Measurements from ENCODE around the gene PCK1. TPM values are rescaled to one million over a fixed set of nuclear protein-coding genes. Genes with fewer than 3 reads are reported as not detected.

Gene PCK1
- total RNA-seq, 2 experiments from 2014 or later, result not detected

DNA sequence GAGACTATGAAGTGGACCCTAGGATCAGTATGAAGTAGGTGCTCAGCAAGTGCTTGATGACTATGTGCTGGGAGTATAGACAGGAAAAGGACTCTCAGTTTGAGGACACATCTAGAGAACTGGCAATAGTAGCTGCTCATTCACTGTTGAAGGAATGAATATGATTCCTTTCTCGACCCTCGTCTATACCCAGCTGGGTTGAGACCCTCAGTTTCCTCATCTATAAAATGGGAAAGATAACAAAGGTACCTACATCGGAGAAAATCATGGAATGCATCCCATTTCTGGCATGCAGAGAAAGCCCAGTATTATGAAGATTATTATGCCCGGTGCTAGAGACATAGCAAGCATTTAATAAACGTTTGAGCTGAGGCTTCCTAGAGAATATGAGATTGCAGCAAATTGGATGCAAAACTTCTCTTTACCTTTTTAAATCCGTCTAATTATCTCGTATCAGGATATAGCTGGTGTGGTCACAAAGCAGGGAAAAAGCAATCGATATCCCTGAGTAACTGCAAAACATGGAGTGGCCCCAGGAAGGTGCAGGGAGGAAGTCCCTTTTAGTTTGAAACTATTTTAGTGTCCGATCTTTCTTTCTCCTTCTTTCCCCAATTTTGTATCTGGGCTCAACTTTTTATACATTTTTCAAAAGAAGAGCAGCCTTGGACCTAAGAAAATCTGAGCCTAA lies 2.8 kb upstream of the PCK1 start:
- no peaks in the 10 kb centered on the region for H3K4me1 Mint-ChIP-seq (ENCODE audit: low read depth)
- peaks cover 22% of the 10 kb centered on the region for H3K27me3 Mint-ChIP-seq
- no peaks in the 10 kb centered on the region for H3K9me3 Mint-ChIP-seq
- ChIA-PET POLR2A (no interaction called here), CTCF (no interaction called here)
- intact Hi-C loops (cut with micrococcal nuclease), result no loop called here
- H3K27ac Mint-ChIP-seq, result no peak overlapping the region
- no peaks in the 10 kb centered on the region for H3K36me3 Mint-ChIP-seq
- no peak overlapping the region for H3K4me3 Mint-ChIP-seq
- DNase-seq, result no peak

DNA sequence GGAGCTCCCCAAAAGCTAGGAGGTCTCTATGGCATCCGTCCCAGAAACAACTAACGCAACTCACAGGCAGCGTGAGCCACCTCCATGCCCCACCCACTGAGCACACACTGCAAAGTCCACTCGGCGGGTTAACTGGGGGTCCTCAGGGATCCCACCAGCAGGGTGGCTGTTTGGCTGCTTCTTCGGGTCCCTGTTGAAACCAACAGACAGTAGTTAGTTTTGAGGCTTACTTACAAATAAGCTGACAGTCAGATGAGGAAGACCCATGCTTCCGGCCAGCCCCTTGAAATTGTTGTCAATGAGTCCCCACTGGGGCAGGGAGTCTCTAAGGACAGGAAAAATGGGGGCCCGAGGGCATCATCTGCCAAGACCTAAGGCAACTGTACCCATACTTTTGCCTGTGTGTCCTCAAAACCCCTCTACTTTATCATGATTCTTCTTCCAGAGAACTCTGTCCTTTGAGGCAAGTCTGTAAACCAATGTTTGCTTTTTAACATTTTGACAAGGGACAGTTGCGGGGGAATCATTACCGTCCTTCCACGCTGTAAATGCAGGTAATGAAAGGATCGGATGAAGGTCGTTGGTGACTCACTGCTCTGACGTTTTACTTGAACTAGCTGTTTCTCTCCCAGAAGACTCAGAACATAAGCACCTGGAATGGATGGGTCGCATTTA lies 2.2 kb upstream of the PCK1 start:
- peaks cover 22% of the 10 kb centered on the region for H3K27me3 Mint-ChIP-seq
- no peak overlapping the region for H3K4me3 Mint-ChIP-seq
- POLR2A ChIA-PET, result no interaction called here
- H3K4me1 Mint-ChIP-seq (ENCODE audit: low read depth), result no peaks in the 10 kb centered on the region
- no peak for DNase-seq
- CTCF ChIA-PET, result no interaction called here
- intact Hi-C loops (cut with micrococcal nuclease), result no loop called here
- no peaks in the 10 kb centered on the region for H3K9me3 Mint-ChIP-seq
- no peaks in the 10 kb centered on the region for H3K36me3 Mint-ChIP-seq
- H3K27ac Mint-ChIP-seq, result no peak overlapping the region

DNA sequence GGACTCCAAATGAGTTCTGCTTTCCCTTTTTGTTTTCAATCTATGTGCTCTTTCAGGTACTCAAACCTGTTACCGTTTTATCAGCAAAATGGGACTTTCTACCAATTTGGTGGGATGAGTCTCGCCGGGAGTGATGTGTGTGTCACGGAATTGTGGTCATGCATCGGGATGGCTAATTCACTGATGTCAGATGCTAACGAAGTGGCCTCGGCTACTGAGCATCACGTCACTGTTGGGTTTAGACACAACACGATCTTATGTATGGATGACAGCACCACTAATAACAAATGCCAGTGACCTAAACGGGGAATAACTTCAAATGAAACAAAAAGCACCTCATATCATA lies 1.6 kb upstream of the PCK1 start:
- Mint-ChIP-seq H3K9me3 (no peaks in the 10 kb centered on the region), H3K4me3 (no peak overlapping the region), H3K4me1 (ENCODE audit: low read depth) (no peaks in the 10 kb centered on the region), H3K27me3 (peaks cover 22% of the 10 kb centered on the region), H3K36me3 (no peaks in the 10 kb centered on the region), H3K27ac (no peak overlapping the region)
- CTCF ChIA-PET, result no interaction called here
- intact Hi-C loops (cut with micrococcal nuclease), result no loop called here
- DNase-seq, result no peak
- POLR2A ChIA-PET, result no interaction called here

DNA sequence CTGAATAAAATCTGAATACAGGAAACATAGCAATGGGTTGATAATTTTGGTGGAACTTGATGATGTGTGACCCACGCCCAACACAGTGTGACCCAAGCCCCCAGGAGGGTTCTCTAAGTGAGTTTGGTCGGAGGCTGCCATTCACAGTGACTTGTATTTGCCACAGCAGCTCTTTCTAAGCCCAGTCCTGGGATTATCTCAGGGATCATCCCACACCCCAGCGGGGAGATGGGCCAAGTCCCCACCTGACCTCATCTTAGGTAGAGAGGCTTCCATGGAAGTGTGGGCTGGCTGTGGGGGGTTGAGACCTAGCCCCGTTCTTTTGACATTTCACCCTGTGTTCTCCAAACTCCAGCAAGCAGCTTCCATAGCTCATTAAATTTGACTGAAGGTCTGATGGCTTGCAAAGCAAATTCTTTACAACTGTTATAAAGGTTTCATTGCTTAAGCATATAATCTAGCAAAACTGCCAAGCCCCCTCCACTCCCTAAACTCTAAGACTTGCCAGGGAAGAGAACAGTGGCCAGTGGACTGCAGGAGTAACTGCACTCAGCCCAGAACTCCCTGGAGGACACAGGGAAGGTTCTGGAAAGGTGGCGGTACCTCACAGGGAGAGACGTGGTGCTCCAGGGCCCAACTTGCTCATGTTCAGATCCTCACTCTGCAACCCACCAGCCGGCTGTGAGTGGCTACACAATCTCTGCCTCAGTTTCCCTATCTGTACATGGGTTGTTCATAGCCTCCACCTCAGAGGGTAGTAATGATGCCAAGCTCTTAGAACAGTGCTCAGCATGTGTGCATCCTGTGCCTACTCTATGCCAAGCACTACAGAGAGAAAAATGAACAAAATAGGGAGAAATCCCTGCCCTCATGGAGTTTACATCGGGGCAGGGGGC lies 1.0 kb upstream of the PCK1 start:
- DNase-seq, result no peak
- Mint-ChIP-seq H3K36me3 (no peaks in the 10 kb centered on the region), H3K9me3 (no peaks in the 10 kb centered on the region), H3K27ac (no peak overlapping the region), H3K4me3 (no peak overlapping the region), H3K27me3 (peaks cover 20% of the 10 kb centered on the region), H3K4me1 (ENCODE audit: low read depth) (no peaks in the 10 kb centered on the region)
- ChIA-PET POLR2A (no interaction called here), CTCF (no interaction called here)
- intact Hi-C loops (cut with micrococcal nuclease), result no loop called here

DNA sequence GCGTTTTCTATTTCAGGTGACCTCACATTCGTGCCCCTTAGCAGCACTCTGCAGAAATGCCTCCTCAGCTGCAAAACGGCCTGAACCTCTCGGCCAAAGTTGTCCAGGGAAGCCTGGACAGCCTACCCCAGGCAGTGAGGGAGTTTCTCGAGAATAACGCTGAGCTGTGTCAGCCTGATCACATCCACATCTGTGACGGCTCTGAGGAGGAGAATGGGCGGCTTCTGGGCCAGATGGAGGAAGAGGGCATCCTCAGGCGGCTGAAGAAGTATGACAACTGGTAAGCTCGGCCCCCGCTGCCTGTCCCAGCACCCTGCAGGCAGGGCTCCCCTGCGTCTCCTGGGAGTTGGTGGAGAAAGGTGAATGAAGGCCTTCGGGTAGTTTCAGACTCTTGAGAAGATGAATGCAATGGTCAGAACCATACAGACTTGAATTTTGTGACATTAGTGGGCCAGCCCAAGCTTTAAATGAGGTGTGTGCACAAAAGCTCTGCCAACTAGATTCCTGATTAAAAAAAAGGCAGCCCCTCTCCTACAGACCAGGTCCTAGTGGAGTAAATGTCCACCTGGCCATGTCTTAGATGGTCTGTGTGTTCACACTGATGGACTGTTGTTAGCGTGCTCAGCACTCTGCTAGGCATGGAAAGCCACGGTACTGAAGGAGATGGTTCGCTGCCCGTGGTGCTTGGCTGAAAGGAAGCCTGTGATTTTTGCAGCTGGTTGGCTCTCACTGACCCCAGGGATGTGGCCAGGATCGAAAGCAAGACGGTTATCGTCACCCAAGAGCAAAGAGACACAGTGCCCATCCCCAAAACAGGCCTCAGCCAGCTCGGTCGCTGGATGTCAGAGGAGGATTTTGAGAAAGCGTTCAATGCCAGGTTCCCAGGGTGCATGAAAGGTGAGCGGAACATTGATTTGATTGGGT lies 708 bp downstream of the PCK1 start:
- ChIA-PET CTCF (interaction anchor here (0.6 kb wide), 1 partner anchor 637 kb away, joined by 3 read pairs; no protein-coding TSS in a partner anchor), POLR2A (no interaction called here)
- Mint-ChIP-seq H3K4me3 (no peak overlapping the region), H3K36me3 (no peaks in the 10 kb centered on the region), H3K4me1 (ENCODE audit: low read depth) (no peaks in the 10 kb centered on the region), H3K27ac (no peak overlapping the region), H3K27me3 (peaks cover 13% of the 10 kb centered on the region), H3K9me3 (no peaks in the 10 kb centered on the region)
- intact Hi-C loops (cut with micrococcal nuclease), result no loop called here
- no peak for DNase-seq

DNA sequence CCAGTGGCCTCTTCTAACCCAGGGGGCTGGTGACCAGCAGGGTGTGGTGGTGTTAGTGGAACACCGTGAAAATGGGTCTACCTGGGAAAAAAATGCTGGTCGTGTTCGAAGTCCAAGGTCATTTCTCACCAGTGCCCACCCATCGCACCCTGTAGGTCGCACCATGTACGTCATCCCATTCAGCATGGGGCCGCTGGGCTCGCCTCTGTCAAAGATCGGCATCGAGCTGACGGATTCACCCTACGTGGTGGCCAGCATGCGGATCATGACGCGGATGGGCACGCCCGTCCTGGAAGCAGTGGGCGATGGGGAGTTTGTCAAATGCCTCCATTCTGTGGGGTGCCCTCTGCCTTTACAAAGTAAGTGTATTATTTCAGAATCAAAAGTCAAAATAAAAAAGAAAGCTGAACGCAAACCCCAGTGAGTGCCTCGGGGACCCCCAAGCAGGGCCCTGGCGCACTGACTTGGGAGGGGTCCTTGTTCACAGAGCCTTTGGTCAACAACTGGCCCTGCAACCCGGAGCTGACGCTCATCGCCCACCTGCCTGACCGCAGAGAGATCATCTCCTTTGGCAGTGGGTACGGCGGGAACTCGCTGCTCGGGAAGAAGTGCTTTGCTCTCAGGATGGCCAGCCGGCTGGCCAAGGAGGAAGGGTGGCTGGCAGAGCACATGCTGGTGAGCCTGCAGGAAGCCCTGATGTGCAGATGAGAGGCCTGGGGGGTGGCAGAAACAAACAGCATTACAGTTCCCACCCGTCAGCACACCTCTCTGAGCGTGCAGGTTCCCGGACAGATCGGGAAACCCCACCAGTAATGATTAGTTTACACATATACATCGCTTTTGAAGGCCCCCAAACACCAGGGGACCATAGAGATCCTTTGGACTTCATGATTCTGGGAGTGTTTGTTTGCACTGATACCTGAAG lies 1.9 kb downstream of the PCK1 start:
- ChIA-PET CTCF (no interaction called here), POLR2A (no interaction called here)
- Mint-ChIP-seq H3K27ac (no peak overlapping the region), H3K4me3 (no peak overlapping the region), H3K9me3 (no peaks in the 10 kb centered on the region), H3K4me1 (ENCODE audit: low read depth) (no peaks in the 10 kb centered on the region), H3K36me3 (no peaks in the 10 kb centered on the region), H3K27me3 (peaks cover 7% of the 10 kb centered on the region)
- intact Hi-C loops (cut with micrococcal nuclease), result no loop called here
- no peak for DNase-seq

DNA sequence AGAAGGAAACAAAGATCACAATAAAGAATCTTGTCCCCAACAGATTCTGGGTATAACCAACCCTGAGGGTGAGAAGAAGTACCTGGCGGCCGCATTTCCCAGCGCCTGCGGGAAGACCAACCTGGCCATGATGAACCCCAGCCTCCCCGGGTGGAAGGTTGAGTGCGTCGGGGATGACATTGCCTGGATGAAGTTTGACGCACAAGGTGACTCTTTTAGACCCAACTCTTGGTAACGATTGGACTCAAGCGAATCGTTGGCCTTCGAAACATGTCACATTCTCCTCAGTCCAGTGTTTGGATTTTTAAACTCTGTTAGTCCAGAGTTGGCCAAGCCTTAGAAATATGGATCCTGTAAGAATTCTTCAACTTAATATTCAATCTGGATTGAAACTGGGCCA lies 2.6 kb downstream of the PCK1 start:
- H3K4me1 Mint-ChIP-seq (ENCODE audit: low read depth), result no peaks in the 10 kb centered on the region
- no peaks in the 10 kb centered on the region for H3K36me3 Mint-ChIP-seq
- no peak for DNase-seq
- H3K27ac Mint-ChIP-seq, result no peak overlapping the region
- H3K9me3 Mint-ChIP-seq, result no peaks in the 10 kb centered on the region
- H3K4me3 Mint-ChIP-seq, result no peak overlapping the region
- ChIA-PET POLR2A (no interaction called here), CTCF (no interaction called here)
- intact Hi-C loops (cut with micrococcal nuclease), result no loop called here
- peaks cover 7% of the 10 kb centered on the region for H3K27me3 Mint-ChIP-seq

DNA sequence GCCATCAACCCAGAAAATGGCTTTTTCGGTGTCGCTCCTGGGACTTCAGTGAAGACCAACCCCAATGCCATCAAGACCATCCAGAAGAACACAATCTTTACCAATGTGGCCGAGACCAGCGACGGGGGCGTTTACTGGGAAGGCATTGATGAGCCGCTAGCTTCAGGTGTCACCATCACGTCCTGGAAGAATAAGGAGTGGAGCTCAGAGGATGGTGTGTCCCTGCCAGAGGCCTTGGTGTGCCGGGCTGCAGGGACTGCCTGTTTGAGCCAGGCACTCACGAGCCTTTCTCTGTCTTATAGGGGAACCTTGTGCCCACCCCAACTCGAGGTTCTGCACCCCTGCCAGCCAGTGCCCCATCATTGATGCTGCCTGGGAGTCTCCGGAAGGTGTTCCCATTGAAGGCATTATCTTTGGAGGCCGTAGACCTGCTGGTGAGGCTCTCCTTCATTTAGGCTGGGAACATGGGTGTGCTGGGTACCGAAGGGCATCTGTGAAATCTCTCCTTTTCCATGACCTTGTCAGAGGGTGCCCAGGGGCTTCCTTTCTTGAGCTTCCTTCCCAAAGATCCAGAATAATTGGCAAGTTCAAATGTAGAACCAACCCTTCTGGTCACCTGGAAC lies 3.4 kb downstream of the PCK1 start:
- no peak for DNase-seq
- ChIA-PET CTCF (no interaction called here), POLR2A (no interaction called here)

DNA sequence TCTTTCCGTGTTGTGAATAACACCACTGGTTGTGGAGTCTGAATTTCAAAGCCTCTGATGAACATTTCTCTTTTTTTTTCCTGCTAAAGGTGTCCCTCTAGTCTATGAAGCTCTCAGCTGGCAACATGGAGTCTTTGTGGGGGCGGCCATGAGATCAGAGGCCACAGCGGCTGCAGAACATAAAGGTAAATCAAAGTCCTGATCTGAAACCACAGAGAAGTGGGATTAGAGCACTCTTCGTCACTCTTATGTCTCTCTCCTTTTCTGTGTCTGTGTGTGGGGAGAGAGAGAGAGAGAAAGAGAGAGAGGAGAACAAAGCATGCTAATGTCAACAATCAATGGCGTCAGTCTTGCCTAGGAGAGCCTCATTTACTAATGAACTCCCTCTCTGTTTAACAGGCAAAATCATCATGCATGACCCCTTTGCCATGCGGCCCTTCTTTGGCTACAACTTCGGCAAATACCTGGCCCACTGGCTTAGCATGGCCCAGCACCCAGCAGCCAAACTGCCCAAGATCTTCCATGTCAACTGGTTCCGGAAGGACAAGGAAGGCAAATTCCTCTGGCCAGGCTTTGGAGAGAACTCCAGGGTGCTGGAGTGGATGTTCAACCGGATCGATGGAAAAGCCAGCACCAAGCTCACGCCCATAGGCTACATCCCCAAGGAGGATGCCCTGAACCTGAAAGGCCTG lies 4.2 kb downstream of the PCK1 start:
- no peak for DNase-seq
- Mint-ChIP-seq H3K36me3 (no peaks in the 10 kb centered on the region), H3K27me3 (peaks cover 8% of the 10 kb centered on the region)

More for the DNA sequence above, 3.4 kb downstream of the PCK1 start:
- H3K4me3 Mint-ChIP-seq, result no peak overlapping the region
- intact Hi-C loops (cut with micrococcal nuclease), result no loop called here
- H3K4me1 Mint-ChIP-seq (ENCODE audit: low read depth), result no peaks in the 10 kb centered on the region
- H3K27me3 Mint-ChIP-seq, result peaks cover 9% of the 10 kb centered on the region
- no peaks in the 10 kb centered on the region for H3K9me3 Mint-ChIP-seq
- H3K36me3 Mint-ChIP-seq, result no peaks in the 10 kb centered on the region
- no peak overlapping the region for H3K27ac Mint-ChIP-seq

DNA sequence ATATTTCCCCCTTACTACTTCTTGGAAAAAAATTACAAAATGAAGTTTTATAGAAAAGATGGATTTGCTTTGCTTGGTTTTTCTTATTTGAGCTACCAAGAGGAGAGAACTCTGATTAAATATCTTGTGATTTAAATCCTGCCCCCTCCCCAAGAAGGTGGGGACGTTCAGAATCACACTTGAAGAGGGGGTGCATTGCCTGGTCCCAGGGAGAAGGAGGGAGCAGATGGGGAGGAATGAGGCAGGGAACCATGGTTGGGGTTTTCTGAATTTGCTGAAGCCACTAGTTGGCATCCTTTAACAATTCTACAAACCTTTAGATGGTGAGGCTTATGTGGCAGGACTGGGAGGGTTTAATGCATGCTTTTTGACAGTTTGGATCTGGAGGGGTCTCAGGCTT lies 5.5 kb downstream of the PCK1 start:
- no peak overlapping the region for H3K4me3 Mint-ChIP-seq
- intact Hi-C loops (cut with micrococcal nuclease), result no loop called here
- H3K36me3 Mint-ChIP-seq, result no peaks in the 10 kb centered on the region
- peaks cover 11% of the 10 kb centered on the region for H3K27me3 Mint-ChIP-seq
- H3K4me1 Mint-ChIP-seq (ENCODE audit: low read depth), result no peaks in the 10 kb centered on the region
- POLR2A ChIA-PET, result no interaction called here
- DNase-seq, result no peak
- CTCF ChIA-PET, result no interaction called here
- no peak overlapping the region for H3K27ac Mint-ChIP-seq
- H3K9me3 Mint-ChIP-seq, result no peaks in the 10 kb centered on the region

More for the DNA sequence above, 4.2 kb downstream of the PCK1 start:
- Mint-ChIP-seq H3K27ac (no peak overlapping the region), H3K9me3 (no peaks in the 10 kb centered on the region), H3K4me3 (no peak overlapping the region), H3K4me1 (ENCODE audit: low read depth) (no peaks in the 10 kb centered on the region)
- ChIA-PET CTCF (no interaction called here), POLR2A (no interaction called here)
- intact Hi-C loops (cut with micrococcal nuclease), result no loop called here
